H9 (cell line): ENCODE results near the gene VEGFC. TPM values are rescaled to one million over a fixed set of nuclear protein-coding genes. Genes with fewer than 3 reads are reported as not detected.

Experiments used
- DNase-seq: peaks from one replicate; pipeline ENCODE4 v3.0.0-alpha.2; 2017
- H2AFZ ChIP-seq: one replicate; pipeline ENCODE4 v1.6.1; 2013; ENCODE audit warnings: mild to moderate bottlenecking, low read length, control low read depth, moderate library complexity
- H2AK5ac ChIP-seq: 2 replicates; pipeline ENCODE4 v1.6.1; 2013; ENCODE audit warnings: low read length, control low read depth, mixed read lengths; ENCODE audit not compliant: insufficient read length
- H2BK120ac ChIP-seq: one replicate; pipeline ENCODE4 v1.6.1; 2013; ENCODE audit warnings: low read depth, mild to moderate bottlenecking, low read length, control low read depth, inconsistent platforms; ENCODE audit not compliant: poor library complexity, severe bottlenecking
- H2BK12ac ChIP-seq: 2 replicates; pipeline ENCODE4 v1.6.1; 2013; ENCODE audit warnings: low read length, control low read depth, mixed read lengths, low read depth; ENCODE audit not compliant: insufficient read length
- H2BK15ac ChIP-seq: 2 replicates; pipeline ENCODE4 v1.6.1; 2013; ENCODE audit warnings: low read depth, low read length, control low read depth
- H2BK20ac ChIP-seq: one replicate; pipeline ENCODE4 v1.6.1; 2013; ENCODE audit warnings: low read depth, mild to moderate bottlenecking, low read length, control low read depth, inconsistent platforms; ENCODE audit not compliant: poor library complexity, severe bottlenecking
- H2BK5ac ChIP-seq: 2 replicates; pipeline ENCODE4 v1.6.1; 2013; ENCODE audit warnings: low read length, control low read depth, mixed read lengths; ENCODE audit not compliant: insufficient read length
- H3K14ac ChIP-seq: 2 replicates; pipeline ENCODE4 v1.6.1; 2013; ENCODE audit warnings: low read length, control low read depth; ENCODE audit not compliant: insufficient read depth
- H3K18ac ChIP-seq: 2 replicates; pipeline ENCODE4 v1.6.1; 2013; ENCODE audit warnings: low read depth, mild to moderate bottlenecking, mixed read lengths, low read length, control low read depth; ENCODE audit not compliant: insufficient read length
- H3K23ac ChIP-seq: 2 replicates; pipeline ENCODE4 v1.6.1; 2013; ENCODE audit warnings: low read length, control low read depth, mixed read lengths, low read depth; ENCODE audit not compliant: insufficient read length
- H3K23me2 ChIP-seq: 2 replicates; pipeline ENCODE4 v1.6.1; 2013; ENCODE audit warnings: low read depth, mild to moderate bottlenecking, mixed read lengths, low read length, control low read depth; ENCODE audit not compliant: insufficient read length, poor library complexity, severe bottlenecking
- H3K27ac ChIP-seq: 2 replicates; pipeline ENCODE4 v1.5.1; 2013; ENCODE audit warnings: low read length, control low read depth, mixed read lengths, low read depth; ENCODE audit not compliant: insufficient read length
- H3K27me3 ChIP-seq: 2 replicates; pipeline ENCODE4 v1.6.1; 2013; ENCODE audit warnings: low read length, control low read depth, inconsistent platforms; ENCODE audit not compliant: insufficient read depth
- H3K4ac ChIP-seq: 2 replicates; pipeline ENCODE4 v1.6.1; 2013; ENCODE audit warnings: low read depth, mild to moderate bottlenecking, control low read depth, inconsistent platforms, low read length, moderate library complexity
- H3K4me1 ChIP-seq: 2 replicates; pipeline ENCODE4 v1.6.1; 2013; ENCODE audit warnings: low read length, control low read depth, inconsistent platforms; ENCODE audit not compliant: insufficient read depth
- H3K4me2 ChIP-seq: 2 replicates; pipeline ENCODE4 v1.6.1; 2013; ENCODE audit warnings: low read length, control low read depth, mixed read lengths; ENCODE audit not compliant: insufficient read length, insufficient read depth
- H3K56ac ChIP-seq: 2 replicates; pipeline ENCODE4 v1.6.1; 2013; ENCODE audit warnings: low read depth, mild to moderate bottlenecking, mixed read lengths, low read length, control low read depth; ENCODE audit not compliant: insufficient read length
- H3K79me1 ChIP-seq: 2 replicates; pipeline ENCODE4 v1.6.1; 2013; ENCODE audit warnings: low read depth, mild to moderate bottlenecking, moderate library complexity, low read length, control low read depth, inconsistent platforms; ENCODE audit not compliant: insufficient read depth, poor library complexity, severe bottlenecking
- H3K79me2 ChIP-seq: 2 replicates; pipeline ENCODE4 v1.6.1; 2013; ENCODE audit warnings: low read length, control low read depth, inconsistent platforms; ENCODE audit not compliant: insufficient read depth
- H3K9ac ChIP-seq: 2 replicates; pipeline ENCODE4 v1.6.1; 2013; ENCODE audit warnings: low read length, control low read depth, mixed read lengths; ENCODE audit not compliant: insufficient read length; ENCODE audit errors: extremely low read depth
- H3K9me3 ChIP-seq: one replicate; pipeline ENCODE4 v1.6.1; 2013; ENCODE audit warnings: low read depth, low read length, inconsistent platforms; ENCODE audit not compliant: control insufficient read depth
- H3T11ph ChIP-seq: one replicate; pipeline ENCODE4 v1.6.1; 2013; ENCODE audit warnings: mild to moderate bottlenecking, low read length, control low read depth, inconsistent platforms
- H4K20me1 ChIP-seq: one replicate; pipeline ENCODE4 v1.6.1; 2013; ENCODE audit not compliant: control insufficient read depth, insufficient read length, insufficient read depth
- H4K5ac ChIP-seq: 2 replicates; pipeline ENCODE4 v1.6.1; 2013; ENCODE audit warnings: low read depth, mild to moderate bottlenecking, mixed read lengths, low read length, control low read depth; ENCODE audit not compliant: insufficient read length
- H4K8ac ChIP-seq: replicated peaks from 2 replicates; pipeline ENCODE4 v1.6.1; 2013; ENCODE audit warnings: low read length, control low read depth, mixed read lengths, low read depth; ENCODE audit not compliant: insufficient read length
- H4K91ac ChIP-seq: 2 replicates; pipeline ENCODE4 v1.6.1; 2013; ENCODE audit warnings: low read depth, mild to moderate bottlenecking, moderate library complexity, mixed read lengths, low read length, control low read depth; ENCODE audit not compliant: insufficient read length
- H3K27ac Mint-ChIP-seq, 3 experiments: 2 replicates in 2 of 3; 3 replicates in 1 of 3; pipeline ENCODE4 v1.8.0; 2020 to 2021; ENCODE audit warnings: mixed read lengths in 3 of 3, mild to moderate bottlenecking in 1 of 3, moderate library complexity in 1 of 3
- H3K27me3 Mint-ChIP-seq: 2 replicates; pipeline ENCODE4 v1.8.0; 2021; ENCODE audit warnings: low read depth, mild to moderate bottlenecking, moderate library complexity, mixed read lengths
- H3K36me3 Mint-ChIP-seq, 3 experiments: 2 replicates in 2 of 3; 3 replicates in 1 of 3; pipeline ENCODE4 v1.8.0; 2020 to 2021; ENCODE audit warnings: low read depth in 3 of 3, mixed read lengths in 3 of 3; ENCODE audit not compliant: insufficient read depth in 1 of 3
- H3K4me1 Mint-ChIP-seq, 2 experiments: 2 replicates each; pipeline ENCODE4 v1.8.0; 2020; ENCODE audit warnings: mixed read lengths in 2 of 2
- H3K4me3 Mint-ChIP-seq, 2 experiments: 2 replicates in 1 of 2; 3 replicates in 1 of 2; pipeline ENCODE4 v1.8.0; 2020 to 2021; ENCODE audit warnings: mild to moderate bottlenecking in 2 of 2, mixed read lengths in 2 of 2, moderate library complexity in 1 of 2
- H3K9me3 Mint-ChIP-seq, 2 experiments: 2 replicates in 1 of 2; 3 replicates in 1 of 2; pipeline ENCODE4 v1.8.0; 2020; ENCODE audit warnings: mild to moderate bottlenecking in 2 of 2, mixed read lengths in 2 of 2, moderate library complexity in 1 of 2
- CTCF ChIP-seq: fragments of 200-600 bp; sonication (generic); conservative IDR thresholded peaks from 3 replicates; pipeline ENCODE4 v1.8.0; 2021; ENCODE audit warnings: antibody characterized with exemption, mild to moderate bottlenecking
- WGBS: extraction: QIAGEN DNeasy Blood & Tissue Kit; methylation state at CpG from one replicate; pipeline ENCODE4 v1.1.7; 2013; ENCODE audit warnings: missing lambda C conversion rate, low lambda C conversion rate, mixed read lengths; ENCODE audit not compliant: insufficient read length; ENCODE audit errors: extremely low coverage; 5-methylcytosine and 5-hydroxymethylcytosine counted together
- total RNA-seq: library from RNA; stranded (reverse); gene quantifications from 2 replicates; pipeline ENCODE4 v1.2.1, GENCODE V29; 2021

The VEGFC gene
- total RNA-seq, 1 experiment from 2014 or later, result 0.46 TPM

GRCh38 chr4:176656108-176656507 is 136.6 kb downstream of the VEGFC start:
- H3K23ac ChIP-seq, result no peak overlapping the region

More at GRCh38 chr4:176656108-176656507, 136.6 kb downstream of the VEGFC start:
- Histone ChIP-seq H4K8ac (no peak overlapping the region), H4K5ac (no peak overlapping the region), H2BK5ac (no peak overlapping the region), H3T11ph (no peak overlapping the region), H2AFZ (no peak overlapping the region), H2AK5ac (no peak overlapping the region), H3K79me1 (no peaks in the 10 kb centered on the region), H3K18ac (no peak overlapping the region), H2BK120ac (no peak overlapping the region), H3K27ac (no peak overlapping the region), H2BK12ac (no peak overlapping the region), H3K56ac (no peak overlapping the region), H2BK20ac (no peak overlapping the region), H3K27me3 (no peaks in the 10 kb centered on the region), H4K20me1 (no peaks in the 10 kb centered on the region), H2BK15ac (no peak overlapping the region), H3K4me2 (no peak overlapping the region), H3K14ac (no peak overlapping the region), H3K4me1 (no peaks in the 10 kb centered on the region), H3K9ac (no peak overlapping the region), H3K23me2 (no peaks in the 10 kb centered on the region), H3K9me3 (no peaks in the 10 kb centered on the region), H3K79me2 (no peaks in the 10 kb centered on the region), H3K4ac (no peak overlapping the region), H4K91ac (no peak overlapping the region)
- WGBS, result no CpG with 5 or more reads among the region's 3 CpGs
- DNase-seq, result no peak
- Mint-ChIP-seq H3K36me3 (no peaks in the 10 kb centered on the region), H3K4me3 (no peak overlapping the region), H3K27ac (no peak overlapping the region), H3K4me1 (peaks cover 3% of the 10 kb centered on the region in 2 experiments; a peak in 2 of 4 replicates), H3K9me3 (no peaks in the 10 kb centered on the region), H3K27me3 (no peaks in the 10 kb centered on the region)
- TF ChIP-seq CTCF, result no peak
